HK-2 (cell line): Measurements from ENCODE around the gene PRDM11.

Experiments used
- DNase-seq: peaks from one replicate; pipeline ENCODE4 v3.0.0-alpha.2; 2018; ENCODE audit not compliant: unreplicated experiment

PRDM11 gene

DNA sequence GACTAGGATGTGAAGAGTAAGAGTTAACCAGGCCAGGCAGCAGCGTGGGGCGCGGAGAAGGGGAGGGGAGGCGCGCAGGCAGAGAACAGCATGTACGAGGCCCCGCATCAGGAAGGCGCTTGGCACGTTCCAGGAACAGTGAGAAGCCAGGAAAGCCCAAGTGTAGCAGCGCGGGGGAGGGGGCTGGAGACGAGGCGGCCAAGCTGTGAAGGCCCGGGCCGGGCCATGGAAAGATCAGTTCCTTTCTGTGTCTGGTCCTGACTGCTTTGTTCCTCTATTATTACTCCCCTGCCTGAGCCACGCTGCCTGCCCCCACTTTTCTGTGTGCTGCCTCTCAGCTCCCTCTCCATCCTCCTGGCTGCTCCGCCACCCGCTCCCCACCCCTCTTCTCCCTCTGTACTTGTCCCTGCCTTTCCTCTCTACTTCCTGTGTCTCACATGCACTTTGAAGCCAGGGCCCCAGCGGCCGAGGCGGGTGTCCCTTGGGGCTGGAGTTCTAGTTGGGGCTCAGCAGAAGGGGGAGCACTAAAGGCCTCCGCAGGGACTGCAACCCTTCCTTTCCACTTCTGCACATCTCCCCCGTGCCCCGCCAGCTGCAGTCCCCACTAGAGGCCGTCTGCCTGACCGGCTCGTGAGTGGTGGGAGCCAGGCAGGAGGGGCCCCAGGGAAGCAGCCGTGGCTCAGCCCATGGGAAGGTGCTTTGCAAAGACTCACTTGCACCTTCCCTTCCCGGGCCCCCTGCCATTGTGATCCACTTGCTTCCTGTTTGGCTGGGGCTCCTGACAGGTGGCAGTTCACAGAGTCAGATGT, 63.7 kb downstream of the PRDM11 start:
- DNase-seq: no peak

GRCh38 chr11:45210846-45211245, 64.4 kb downstream of the PRDM11 start:
- DNase-seq: no peak

DNA sequence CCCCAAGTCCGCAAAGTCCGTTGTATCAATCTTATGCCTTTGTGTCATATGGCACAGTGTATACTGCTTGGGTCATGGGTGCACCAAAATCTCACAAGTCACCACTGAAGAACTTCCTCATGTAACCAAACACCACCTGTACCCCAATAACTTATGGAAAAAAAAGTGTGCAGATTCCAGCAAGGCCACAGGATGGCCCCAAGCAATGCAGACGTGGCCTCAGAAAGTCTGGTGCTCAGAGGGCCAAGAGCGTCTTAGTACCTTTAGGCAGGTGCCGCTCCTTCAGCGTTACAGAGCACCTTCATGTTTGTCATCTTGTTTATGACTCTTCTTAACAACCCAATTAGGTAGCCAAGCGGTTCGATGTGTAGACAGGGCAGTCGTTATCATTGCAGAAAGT, 65.3 kb downstream of the PRDM11 start:
- no peak for DNase-seq

GRCh38 chr11:45212566-45213315, 66.3 kb downstream of the PRDM11 start:
- no peak for DNase-seq

- no peak for DNase-seq
These were observed 66.9 kb downstream of the PRDM11 start for GRCh38 chr11:45213316-45213665.

- DNase-seq: no peak
These were observed 67.3 kb downstream of the PRDM11 start for GRCh38 chr11:45213717-45214116.

DNA sequence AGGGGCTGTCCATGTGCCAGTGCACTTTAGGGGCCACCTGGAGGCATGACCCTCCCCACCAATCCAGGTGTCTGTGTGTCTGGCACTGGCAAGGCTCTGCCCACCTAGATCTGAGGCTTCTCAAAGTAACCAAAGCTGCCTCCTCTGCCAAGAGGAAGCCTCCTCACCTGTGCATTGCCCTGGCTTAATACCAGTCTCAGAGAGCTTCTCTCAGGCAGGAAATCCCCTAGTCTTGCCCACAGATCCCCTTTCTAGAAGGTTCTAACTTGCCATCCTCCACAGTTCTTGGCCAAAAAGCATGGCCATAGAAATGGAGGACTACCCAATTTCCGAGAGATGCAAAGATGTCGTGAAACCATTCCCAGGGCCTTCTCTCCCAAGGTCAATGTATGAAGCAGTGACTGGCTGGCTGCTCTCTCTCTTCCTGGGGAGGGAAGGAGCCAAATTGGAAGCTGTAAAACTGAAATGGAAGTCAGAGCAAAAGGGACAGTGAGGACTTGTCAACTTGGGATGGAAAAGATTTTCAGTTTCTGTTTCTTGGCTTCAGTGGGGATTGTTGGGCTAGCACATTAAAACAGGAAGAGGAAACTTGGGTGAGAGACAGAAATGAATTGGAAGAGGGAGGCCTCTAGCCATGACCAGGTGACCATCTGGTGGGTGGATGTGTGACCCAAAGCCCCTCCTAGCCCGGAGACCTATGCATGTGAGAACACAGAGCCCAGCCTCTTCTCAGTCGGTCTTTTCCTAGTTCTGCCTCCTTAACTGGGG, 68.8 kb downstream of the PRDM11 start:
- DNase-seq: no peak

- DNase-seq: no peak
These were observed 69.6 kb downstream of the PRDM11 start for GRCh38 chr11:45216031-45216430.

DNA sequence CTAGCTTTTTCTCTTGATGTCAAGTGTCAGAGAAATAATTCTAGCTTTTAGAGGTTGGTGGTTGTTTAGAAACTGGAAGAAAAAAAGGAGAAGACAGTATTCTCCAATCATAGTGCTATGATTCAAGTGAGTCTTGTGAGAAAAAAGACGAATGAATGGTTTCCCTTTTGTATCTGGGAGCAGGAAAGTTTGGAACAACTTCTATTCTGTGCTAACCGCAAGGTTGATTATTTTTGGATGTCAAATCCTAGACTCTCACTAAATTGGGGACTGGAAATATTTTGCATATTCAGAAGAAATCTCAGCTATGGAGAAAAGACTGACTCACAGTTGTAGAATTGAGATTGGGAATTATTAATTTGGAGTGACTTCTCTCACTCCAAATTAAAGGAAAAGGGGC, 70.5 kb downstream of the PRDM11 start:
- no peak for DNase-seq

GRCh38 chr11:45217991-45218390, 71.6 kb downstream of the PRDM11 start:
- no peak for DNase-seq

DNA sequence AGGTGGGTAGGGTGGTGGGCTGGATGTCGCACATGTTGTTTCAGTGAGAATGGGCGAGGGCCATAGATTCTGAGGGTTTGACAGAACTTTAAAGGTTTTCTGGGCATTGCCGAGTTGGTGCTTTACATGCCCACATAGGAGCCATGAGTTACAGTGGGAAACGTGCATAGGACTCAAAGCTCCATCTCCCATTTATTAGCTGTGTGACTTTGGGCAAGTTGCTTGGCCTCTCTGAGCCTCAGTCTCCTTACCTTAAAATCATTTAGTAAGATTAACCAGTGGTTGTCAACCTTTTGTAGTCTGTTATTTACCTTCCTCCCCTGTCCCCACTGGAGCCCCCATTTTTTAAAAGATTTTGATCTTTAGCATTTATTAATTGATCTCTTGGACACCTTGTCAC, 72.3 kb downstream of the PRDM11 start:
- DNase-seq: no peak

GRCh38 chr11:45219411-45219810, 73.0 kb downstream of the PRDM11 start:
- no peak for DNase-seq

GRCh38 chr11:45223496-45223895, 77.1 kb downstream of the PRDM11 start:
- no peak for DNase-seq

- no peak for DNase-seq
These were observed 78.3 kb downstream of the PRDM11 start for GRCh38 chr11:45224766-45225165.

DNA sequence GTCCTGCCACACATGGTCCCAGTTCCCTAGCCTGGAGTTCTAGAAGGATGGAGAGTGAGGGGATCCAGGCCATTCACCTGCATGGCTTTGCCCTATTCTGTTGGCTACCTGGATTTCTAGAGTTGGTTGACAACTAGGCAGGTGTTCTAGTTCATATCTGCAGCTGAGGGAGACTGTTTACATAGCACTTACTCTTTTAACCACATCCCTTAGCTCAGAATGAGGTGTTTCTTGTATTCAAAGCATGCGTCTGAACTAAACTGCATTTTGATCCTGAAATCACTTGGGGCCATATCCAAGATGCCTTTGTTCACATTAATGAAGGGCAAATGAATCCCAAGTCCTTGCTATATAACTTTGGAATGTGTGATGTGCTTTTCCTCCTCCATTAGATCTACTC, 78.8 kb downstream of the PRDM11 start:
- DNase-seq: no peak

- DNase-seq: no peak
These were observed 79.8 kb downstream of the PRDM11 start for GRCh38 chr11:45225961-45226871.

- DNase-seq: no peak
These were observed 80.5 kb downstream of the PRDM11 start for GRCh38 chr11:45226901-45227300.

GRCh38 chr11:45227836-45228235, 81.4 kb downstream of the PRDM11 start:
- no peak for DNase-seq

DNA sequence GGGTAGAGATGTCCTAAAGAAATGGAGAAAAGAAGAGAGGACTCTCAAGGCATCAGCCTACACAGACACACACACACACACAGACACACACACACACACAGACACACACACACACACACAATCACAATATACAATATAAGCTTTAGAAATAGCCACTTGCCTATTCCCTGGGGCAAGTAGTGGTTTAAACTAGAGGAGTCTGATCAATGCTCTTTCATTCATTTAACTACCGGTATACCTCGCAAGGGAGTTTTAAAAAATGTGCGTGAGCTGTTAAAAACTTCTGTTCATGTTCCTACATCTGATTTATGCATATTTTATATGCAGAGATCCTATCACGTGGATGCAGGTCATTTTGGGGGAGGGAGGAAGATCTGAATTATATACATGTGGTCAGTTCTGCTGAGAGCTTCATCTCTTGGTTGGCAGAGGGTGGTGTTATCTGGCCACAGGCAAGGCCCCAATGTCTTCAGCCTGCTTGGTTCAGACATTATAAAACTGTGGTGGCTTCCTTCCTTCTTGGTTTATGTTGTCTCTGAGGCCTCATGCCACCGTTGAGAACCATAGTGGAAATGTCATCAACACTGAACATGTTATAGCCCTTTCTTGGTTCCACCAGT, 83.1 kb downstream of the PRDM11 start:
- DNase-seq: no peak

DNA sequence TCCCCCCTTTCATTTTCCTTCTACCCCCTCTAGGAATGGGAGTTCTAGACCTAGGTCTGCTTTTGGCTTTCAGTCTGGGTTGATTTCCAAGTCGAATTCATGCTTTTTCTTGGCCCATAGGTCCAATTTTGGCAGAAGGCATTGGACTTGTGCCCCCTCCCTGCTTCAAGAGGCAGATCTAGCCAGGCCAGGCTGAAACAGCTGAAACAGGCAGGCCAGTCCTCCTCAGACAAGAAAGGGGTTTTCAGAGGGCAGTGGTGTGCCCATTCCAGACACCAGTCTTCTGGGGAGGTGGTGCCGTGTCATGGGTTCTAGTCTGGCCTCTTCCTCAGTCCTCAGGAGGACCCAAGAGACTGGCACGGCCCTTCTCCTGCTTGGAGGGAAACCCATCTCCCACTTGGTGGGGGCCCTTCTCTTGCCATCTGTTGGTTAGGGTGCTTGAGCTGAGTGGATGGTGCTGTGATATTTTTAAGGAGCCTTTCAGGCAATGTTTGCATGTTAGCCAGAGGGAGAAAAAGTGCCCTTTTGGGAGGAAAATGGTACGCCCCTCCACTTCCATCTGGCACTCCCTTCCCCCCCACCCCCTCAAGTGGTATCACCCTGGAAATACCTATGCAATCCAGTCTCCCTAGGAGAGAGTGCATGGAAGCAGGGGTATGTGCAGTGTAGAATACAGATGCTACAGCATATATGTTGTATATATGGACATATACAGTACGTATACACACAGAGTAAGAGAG, 86.1 kb downstream of the PRDM11 start:
- no peak for DNase-seq
